HG02798 (cell line): Measurements from ENCODE around the gene DR1.
A peak's percentile ranks its signal among the peaks of the same experiment; 100 is the strongest.
"Not testable (repeated sequence)": the region's sequence is repeated elsewhere in the genome, so short reads cannot be mapped to it uniquely, and the experiment has no call there.

Source experiments
- ATAC-seq: cut with Tn5 transposase; IDR thresholded peaks from one replicate; pipeline ENCODE4 v1.9.1; 2021; ENCODE audit warnings: mild to moderate bottlenecking; ENCODE audit not compliant: unreplicated experiment, poor library complexity

DR1 gene

DNA sequence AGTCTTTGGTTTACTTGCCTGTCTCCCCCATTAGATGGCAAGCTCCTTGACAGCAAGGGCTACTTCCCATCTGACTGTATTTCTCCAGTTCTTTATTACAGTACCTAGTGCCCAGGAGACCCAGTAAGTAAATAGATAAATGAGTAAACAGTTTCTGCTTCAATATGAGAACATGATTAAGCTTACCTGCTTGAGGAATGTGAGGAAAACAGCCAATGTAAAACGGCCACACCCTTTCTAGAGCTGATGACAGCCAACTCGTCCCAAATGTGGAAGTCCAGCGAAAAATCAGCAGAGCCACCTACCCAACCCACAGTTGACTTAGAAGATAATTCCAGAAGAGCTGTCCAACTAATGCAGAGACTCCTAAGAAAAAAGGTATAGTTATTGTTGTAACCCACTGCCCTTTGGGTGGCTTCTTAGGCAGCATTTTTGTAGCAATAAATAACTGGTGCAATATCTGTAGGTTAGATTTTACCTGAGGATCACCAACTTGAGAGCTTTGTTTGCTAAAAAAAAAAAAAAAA, 6.5 kb upstream of the DR1 start:
- no peak for ATAC-seq

- no peak for ATAC-seq
These were observed 5.6 kb upstream of the DR1 start for GRCh38 chr1:93340090-93340489.

DNA sequence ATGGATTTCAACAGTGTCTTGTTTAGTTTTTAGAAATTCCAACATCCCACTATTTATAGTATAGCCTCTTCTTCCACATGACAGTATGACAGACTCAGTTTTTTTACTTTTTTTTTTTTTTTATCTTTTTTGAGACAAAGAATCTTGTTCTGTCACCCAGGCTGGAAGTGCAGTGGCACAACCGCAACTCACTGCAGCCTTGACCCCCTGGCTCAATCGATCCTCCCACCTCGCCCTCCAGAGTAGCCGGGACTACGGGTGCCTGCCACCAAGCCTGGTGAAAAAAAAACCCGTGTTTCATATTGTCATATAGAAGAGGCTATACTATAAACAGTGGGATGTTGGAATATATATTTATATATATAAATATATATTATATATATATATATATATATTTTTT, 1.2 kb upstream of the DR1 start:
- no peak for ATAC-seq

DNA sequence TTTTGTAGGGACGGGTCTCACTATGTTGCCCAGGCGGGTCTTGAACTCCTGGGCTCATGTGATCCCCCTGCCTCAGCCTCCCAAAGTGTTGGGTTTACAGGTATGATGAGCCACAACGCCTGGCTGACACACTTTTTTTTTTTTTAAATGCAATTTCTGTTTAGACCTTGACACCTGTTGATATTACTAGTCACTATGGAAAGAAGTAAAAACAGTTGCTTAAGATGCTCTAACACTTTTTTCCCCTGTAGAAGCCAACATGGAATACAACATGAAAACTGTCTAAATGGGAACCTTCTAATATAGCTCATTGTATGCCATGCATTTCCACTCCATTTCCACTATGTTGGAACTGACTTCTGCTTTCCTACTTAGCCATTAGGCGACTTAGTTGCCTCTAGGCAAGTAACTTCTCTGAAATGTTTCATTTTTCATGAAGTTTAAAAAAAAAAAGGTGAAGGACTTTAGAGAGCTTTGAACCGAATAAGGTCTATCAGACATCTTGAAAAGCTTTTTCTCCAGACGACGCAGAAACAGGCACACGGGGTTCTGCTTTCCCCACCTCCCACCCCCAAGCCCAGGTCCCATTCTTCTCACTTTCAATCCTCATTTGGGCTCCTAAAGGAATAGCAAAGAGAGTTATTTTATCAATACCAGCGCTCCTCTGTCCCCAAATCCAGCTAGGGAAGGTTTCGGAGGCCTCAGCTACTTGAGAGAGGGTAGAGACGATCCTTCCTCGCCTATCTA, 648 bp upstream of the DR1 start:
- ATAC-seq, result no peak

DNA sequence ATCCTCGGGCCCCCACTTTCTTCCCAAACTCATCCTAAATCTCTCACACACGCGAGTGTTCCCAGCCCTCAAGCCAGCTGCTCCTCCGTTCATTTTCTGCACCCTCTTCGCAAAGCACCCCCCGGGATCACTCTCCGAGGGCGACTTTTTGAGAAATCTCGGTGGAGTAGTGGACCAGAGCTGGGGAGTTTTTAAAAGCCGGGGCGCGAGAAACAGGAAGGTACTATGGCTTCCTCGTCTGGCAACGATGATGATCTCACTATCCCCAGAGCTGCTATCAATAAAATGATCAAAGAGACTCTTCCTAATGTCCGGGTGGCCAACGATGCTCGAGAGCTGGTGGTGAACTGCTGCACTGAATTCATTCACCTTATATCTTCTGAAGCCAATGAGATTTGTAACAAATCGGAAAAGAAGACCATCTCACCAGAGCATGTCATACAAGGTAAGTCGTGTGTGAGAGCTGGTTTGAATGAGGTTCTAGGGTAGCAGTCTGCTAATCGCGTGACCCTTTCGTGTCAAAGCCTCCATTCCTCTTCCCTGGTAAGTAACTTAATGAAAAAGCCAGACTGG, 800 bp downstream of the DR1 start:
- ATAC-seq, result peak; percentile 18

GRCh38 chr1:93347334-93347899, 1.7 kb downstream of the DR1 start:
- no peak for ATAC-seq

- no peak for ATAC-seq
These were observed 2.5 kb downstream of the DR1 start for GRCh38 chr1:93348104-93348728.

DNA sequence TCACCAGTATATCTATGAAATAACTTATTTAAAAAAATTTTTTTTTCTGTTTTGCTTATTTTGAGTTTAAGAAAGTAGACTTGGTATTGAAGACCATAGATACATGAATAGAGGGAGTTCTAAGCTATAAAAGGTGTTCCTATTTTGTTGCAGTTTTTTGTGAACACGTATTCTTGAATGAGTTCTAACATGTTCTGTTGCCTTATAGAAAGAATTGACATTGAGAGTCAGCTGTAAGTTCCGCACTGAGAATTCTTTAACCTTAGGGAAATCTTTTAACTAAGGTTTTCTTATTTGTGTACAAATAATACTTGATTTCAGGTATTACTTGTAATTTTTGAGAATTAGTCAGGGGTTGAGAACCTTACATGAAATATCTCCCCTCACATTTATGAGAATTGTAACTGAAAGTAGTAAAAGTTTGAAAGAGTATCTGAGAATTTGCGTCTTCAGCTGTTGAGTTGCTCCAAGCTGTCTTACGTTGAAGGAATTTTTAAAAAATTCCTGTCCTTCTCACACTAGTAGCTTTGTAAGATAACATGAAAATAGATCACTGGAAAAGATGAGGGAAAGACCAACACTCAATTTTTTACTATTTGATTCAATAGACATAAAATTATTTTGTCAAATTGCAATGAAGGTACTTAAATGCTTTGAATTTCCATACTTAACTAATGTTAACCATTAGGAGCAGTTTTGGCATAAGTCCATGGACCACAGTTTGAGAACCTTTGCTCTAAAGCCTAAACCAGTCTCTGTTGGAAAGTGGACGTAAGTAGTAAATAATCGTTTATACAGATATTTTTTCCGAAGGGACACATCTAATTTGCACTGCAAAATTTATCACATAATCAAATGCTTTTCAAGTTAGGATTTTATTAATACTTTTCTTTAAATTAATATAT, 3.8 kb downstream of the DR1 start:
- ATAC-seq, result no peak

DNA sequence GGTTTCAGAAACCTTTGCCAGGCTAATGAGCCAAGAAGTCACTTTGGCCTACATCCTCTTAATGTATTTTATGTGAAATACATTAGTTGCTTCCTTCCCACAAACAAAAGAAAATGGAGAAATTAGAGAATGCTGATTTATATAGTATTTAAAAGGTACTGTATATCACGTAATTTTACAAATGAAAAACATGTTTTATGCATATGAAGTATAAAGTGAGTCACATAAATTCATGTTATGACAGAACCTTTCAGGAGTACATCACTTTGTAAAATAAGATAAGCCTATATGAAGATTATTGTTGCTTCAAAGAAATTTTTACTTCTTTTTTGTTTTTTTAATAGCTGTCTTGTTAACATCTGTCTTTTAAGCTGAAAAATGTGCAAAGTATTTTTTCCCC, 4.6 kb downstream of the DR1 start:
- ATAC-seq, result no peak

- ATAC-seq, result no peak
These were observed 5.2 kb downstream of the DR1 start for GRCh38 chr1:93350875-93351274.

- ATAC-seq, result not testable (repeated sequence)
These were observed 5.6 kb downstream of the DR1 start for GRCh38 chr1:93351346-93351745.

- no peak for ATAC-seq
These were observed 6.7 kb downstream of the DR1 start for GRCh38 chr1:93352376-93352775.

DNA sequence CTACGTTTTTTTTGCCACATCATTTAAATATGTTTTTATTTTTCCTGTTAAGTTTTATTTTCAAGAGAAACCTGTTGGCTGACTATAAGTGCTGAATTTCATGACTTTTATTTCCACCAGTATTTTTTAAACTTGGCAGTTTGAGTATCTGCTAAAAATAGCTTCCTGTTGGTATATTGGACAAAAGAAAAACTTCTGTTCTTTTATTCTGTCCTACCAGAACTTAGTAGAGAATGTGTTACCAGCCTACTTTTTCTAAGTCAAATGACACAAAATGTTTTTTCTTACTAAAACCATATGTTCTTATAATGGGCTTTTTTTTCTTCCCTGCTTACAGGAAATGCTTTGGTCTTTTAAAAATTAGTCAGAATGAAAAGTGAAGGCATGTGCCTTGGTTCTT, 7.6 kb downstream of the DR1 start:
- ATAC-seq, result no peak

DNA sequence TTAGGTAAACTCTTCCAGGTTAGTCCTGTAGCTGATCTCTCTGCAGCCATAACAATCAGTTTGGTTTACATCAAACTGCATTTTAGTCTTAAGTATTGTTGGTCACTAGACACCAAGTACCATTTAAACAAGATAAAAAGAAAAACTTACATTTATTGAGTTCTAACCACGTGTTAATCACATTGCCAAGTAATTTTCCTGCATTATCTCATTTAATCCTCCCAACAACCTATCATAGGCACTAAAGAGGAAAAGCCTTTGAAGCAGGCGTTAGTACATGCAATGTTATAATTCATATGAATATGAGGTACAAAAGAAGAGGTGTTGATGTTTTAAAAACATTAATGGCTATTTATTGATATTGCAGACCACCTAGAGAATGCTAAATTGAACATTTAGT, 9.0 kb downstream of the DR1 start:
- ATAC-seq, result no peak

- no peak for ATAC-seq
These were observed 11.5 kb downstream of the DR1 start for GRCh38 chr1:93357242-93357641.

GRCh38 chr1:93358293-93358692, 12.6 kb downstream of the DR1 start:
- no peak for ATAC-seq

- no peak for ATAC-seq
These were observed 14.4 kb downstream of the DR1 start for GRCh38 chr1:93360111-93360510.

DNA sequence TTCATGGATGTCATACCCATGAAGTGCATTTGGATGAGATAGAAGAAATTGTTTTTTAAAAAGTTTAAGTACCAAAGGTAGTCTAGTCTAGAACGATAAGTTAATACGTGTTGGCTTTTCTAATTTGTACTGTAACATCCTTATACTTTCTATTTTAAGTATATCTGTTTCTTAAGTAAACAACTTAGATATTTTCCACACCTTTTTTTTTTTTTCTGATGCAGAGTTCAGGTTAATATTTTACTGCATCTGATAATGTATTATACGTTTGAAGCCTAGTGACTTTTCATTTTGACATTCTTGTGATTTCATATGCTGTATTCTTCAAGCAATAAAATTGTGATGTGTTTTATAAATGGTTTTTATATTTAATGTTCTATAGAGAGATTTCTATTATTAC, 16.5 kb downstream of the DR1 start:
- ATAC-seq, result no peak

GRCh38 chr1:93365813-93366212, 20.1 kb downstream of the DR1 start:
- no peak for ATAC-seq

- no peak for ATAC-seq
These were observed 24.0 kb downstream of the DR1 start for GRCh38 chr1:93369734-93370133.
